CD4-positive, alpha-beta T cell treated with Interferon alpha-2 for 1 hour (primary cell): ENCODE data around the gene ZNF44.

Experiments
- DNase-seq, 2 donors: peaks; one replicate each; pipeline ENCODE4 v3.0.0-alpha.2; 2020 to 2022

ZNF44 gene

DNA sequence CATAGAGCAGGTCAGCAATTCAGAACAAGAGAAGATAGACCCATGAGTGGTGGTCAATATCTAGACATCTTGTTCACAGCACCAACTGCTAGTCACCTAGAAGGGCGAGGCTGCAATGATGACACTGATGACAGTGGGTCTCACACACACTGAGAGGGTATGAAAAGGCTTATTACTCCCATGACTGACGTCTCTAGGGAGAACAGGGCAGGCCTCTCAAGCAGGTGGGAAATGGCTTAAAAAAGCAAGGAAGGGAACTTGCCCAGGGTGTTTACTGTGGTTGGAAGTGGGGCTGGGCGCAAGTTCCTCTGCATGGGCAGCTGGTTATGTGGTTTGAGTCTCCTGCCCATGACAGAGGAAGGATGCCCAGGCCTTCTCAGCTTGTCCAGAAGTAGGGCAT lies 33.8 kb downstream of the ZNF44 start:
- DNase-seq = no peak

- DNase-seq = no peak
Measured at GRCh38 chr19:12260236-12260635, 34.4 kb downstream of the ZNF44 start.

DNA sequence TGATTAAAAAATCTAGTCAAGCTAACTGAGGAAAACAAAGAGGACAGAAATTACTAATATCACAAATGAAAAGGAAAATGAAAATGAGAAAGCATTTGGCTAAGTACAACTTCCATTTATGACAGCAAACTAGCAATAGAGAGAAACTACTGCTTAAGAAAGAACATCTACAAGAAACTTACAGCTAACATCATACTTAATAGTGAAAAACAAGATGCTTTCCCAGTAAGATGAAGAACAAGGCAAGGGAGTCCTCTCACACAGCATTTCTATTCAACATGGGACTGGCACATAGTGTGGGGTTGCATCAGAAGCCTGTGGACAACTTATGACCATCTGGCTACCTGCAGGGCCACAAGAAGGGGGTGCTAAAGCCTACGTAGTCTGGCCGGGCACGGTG lies 39.3 kb downstream of the ZNF44 start:
- no peak for DNase-seq

DNA sequence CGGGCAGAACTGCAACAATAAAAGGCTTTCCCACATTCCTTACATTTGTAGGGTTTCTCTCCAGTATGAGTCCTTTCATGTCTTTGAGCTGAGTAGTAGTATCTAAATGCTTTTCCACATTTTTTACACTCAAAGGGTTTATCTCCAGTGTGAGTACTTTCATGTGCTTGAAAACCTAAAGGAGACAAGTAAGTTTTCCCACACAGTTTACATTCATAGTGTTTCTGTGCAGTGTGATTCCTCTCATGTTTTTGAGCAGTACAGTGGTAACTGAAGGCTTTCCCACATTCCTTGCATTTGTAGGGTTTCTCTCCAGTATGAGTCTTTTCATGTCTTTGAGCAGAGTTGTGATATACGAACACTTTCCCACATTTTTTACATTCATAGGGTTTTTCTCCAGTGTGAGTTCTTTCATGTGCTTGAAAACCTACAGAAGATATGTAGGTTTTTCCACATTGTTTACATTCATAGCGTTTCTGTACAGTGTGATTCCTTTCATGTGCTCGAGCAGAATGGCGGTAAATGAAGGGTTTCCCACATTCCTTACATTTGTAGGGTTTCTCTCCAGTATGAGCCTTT lies 47.0 kb downstream of the ZNF44 start:
- DNase-seq = no peak

- no peak for DNase-seq
Measured at GRCh38 chr19:12244370-12244769, 50.3 kb downstream of the ZNF44 start.

DNA sequence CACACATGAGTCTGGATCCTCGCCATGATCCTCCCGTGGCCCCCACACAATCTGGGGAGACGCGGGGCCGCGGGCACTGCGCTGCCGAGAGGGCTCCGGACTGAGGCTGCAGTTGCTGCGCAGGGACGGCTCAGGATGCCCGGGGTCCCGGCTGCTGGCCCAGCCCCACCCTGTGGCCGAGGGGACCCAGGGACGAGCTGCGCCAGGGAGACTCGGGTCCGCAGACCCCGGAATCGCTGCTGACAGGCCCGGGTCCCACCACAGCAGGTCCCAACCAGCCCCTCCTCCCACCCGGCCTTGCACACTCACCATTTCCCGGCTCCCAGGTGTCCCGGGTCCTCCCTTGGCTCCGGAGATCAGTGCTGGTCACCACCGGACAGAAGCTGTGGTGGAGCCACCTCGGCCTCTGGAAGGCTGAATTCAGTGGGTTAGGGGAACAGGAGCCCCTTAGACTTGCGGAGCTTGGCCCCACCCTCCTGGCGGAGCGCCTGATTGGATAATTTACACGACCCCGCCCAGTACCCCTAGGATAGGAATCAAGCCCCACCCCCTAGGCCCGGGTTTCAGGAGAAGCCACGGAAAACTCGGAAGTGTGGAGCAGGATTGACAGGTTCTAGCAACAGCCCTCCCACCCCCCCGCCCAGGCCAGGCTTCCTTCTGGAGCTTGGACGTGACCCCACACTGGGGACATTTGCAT lies 57.4 kb downstream of the ZNF44 start:
- no peak for DNase-seq

- DNase-seq = no peak
Measured at GRCh38 chr19:12232961-12233360, 61.7 kb downstream of the ZNF44 start.

- no peak for DNase-seq
Measured at GRCh38 chr19:12230751-12231733, 63.6 kb downstream of the ZNF44 start.

DNA sequence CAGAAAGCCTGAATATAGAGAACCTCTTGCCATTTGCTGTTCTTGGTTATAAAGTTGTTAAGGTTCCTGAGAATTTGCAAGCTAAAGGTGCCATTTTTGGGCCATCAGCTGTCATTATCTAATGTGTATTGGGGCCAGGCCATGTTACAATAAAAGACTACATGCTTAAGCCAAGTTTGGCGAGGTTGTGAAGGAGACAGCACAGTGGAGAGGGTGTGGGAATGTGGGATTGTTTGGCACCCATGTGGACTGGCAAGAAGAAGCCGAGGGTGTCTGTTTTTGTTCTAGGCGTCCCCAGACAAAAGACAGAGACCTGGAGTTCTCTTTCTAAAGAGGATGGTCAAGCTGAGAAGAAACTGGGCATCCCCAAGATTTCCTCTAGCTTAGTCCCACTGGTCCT lies 64.7 kb downstream of the ZNF44 start:
- no peak for DNase-seq

- DNase-seq = no peak
Measured at GRCh38 chr19:12224676-12225075, 70.0 kb downstream of the ZNF44 start.

- no peak for DNase-seq
Measured at GRCh38 chr19:12222980-12223630, 71.6 kb downstream of the ZNF44 start.
